Stomach (tissue), 9 donors: ENCODE data around the gene KRTAP10-9. TPM values are rescaled to one million over a fixed set of nuclear protein-coding genes. Genes with fewer than 3 reads are reported as not detected.
A peak's percentile ranks its signal among the peaks of the same experiment; 100 is the strongest.

Source experiments
- DNase-seq, 2 donors: peaks; one replicate each; pipeline versions ENCODE4 v3.0.0 to v3.0.0-alpha.2; 2013 to 2019
- H3K27ac ChIP-seq, 5 donors: fragments of 200-600 bp in 4 of 5; sonication (generic) in 4 of 5; one replicate each; pipeline ENCODE4 v1.5.1; 2013 to 2019; ENCODE audit warnings: mild to moderate bottlenecking in 1 of 5, moderate library complexity in 1 of 5
- H3K27me3 ChIP-seq, 3 donors: fragments of 200-600 bp; sonication (generic); one replicate each; pipeline ENCODE4 v1.5.1; 2017 to 2019; ENCODE audit warnings: mixed run types in 1 of 3
- H3K36me3 ChIP-seq, 4 donors: fragments of 200-600 bp; sonication (generic); 1 replicate in 3 of 4; 2 replicates in 1 of 4; pipeline ENCODE4 v1.5.1; 2016 to 2019
- H3K4me1 ChIP-seq, 4 donors: fragments of 200-600 bp; sonication (generic); one replicate each; pipeline ENCODE4 v1.5.1; 2016 to 2019
- H3K4me3 ChIP-seq, 4 donors: fragments of 200-600 bp; sonication (generic) in 3 of 4; one replicate each; pipeline ENCODE4 v1.5.1; 2016 to 2019; ENCODE audit warnings: mild to moderate bottlenecking in 1 of 4
- H3K9me3 ChIP-seq, 4 donors: fragments of 200-600 bp; sonication (generic); one replicate each; pipeline ENCODE4 v1.5.1; 2016 to 2019
- CTCF ChIP-seq, 7 experiments: fragments of 450-650 bp in 4 of 7; fragments of 200-600 bp in 3 of 7; sonication (generic) in 3 of 7; IDR thresholded peaks; one replicate each; pipeline ENCODE4 v1.5.1; 2016 to 2019; ENCODE audit warnings: antibody characterized with exemption in 7 of 7, control low read depth in 2 of 7, mild to moderate bottlenecking in 1 of 7
- EP300 ChIP-seq: sonication (generic); formaldehyde crosslinking; IDR thresholded peaks from one replicate; pipeline ENCODE4 v1.6.1; 2017; ENCODE audit warnings: antibody characterized with exemption
- POLR2A ChIP-seq, 4 donors: fragments of 450-650 bp; IDR thresholded peaks; one replicate each; pipeline ENCODE4 v1.6.1; 2016; ENCODE audit warnings: antibody characterized with exemption in 4 of 4, control low read depth in 2 of 4, mild to moderate bottlenecking in 1 of 4, moderate library complexity in 1 of 4
- POLR2AphosphoS5 ChIP-seq, 3 donors: sonication (generic); formaldehyde crosslinking; IDR thresholded peaks; one replicate each; pipeline ENCODE4 v1.6.1; 2016; ENCODE audit warnings: antibody characterized with exemption in 3 of 3
- WGBS, 5 donors: extraction: QIAGEN DNeasy Blood & Tissue Kit in 3 of 5; methylation state at CpG; one replicate each; pipeline versions ENCODE4 v1.1.5 to v1.1.7; 2013 to 2018; 5-methylcytosine and 5-hydroxymethylcytosine counted together
- intact Hi-C: fragments of 100-400 bp; cut with DNase I; formaldehyde crosslinking; loops from one replicate; pipeline ENCODE4 v1.15.1; 2023; ENCODE audit warnings: low total_unique reads
- polyA plus RNA-seq, 3 donors: library from polyadenylated mRNA; stranded (reverse); fragments of 200-250 nt; gene quantifications; one replicate each; pipeline ENCODE4 v1.2.3, GENCODE V29; 2013
- total RNA-seq, 5 donors: library from RNA; depleted of rRNA; stranded (reverse); fragments of >200 nt; gene quantifications; one replicate each; pipeline versions ENCODE4 v1.1.0 to v1.2.3, GENCODE V29; 2014 to 2016
- donor health status: healthy with polysubstance abuse.
- donor health status: Bipolar disorder and iron deficiency.
- donor health status: healthy.

Gene KRTAP10-9
- total and polyA plus RNA-seq, 8 donors = not detected

GRCh38 chr21:44581158-44581557 lies 45.7 kb upstream of the KRTAP10-9 start:
- 81 to 90% (median 84%) methylated on average over 3 of the region's 3 CpGs for WGBS, 5 donors
- H3K4me3 ChIP-seq = no peak overlapping the region

DNA sequence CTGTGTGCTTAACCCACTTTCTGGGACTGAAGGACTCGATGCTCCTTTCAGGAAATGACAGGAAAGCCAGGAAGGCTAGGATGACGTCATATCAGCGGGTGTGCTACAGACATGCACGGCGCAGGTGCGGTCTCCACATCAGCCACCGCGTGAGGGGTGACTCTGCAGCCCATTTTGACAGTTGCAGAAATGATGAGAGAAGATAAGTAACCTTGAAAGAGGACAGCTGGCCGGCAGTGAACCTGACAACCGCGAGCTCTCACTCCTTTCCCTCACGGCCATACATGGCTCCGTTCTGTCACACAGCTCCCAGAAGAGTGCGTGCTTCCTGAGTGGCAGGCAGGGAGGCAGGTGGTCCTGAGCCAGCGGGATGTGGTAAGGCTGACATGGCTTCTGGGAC lies 44.8 kb upstream of the KRTAP10-9 start:
- intact Hi-C loops = no loop called here
- no peak for DNase-seq
- Histone ChIP-seq H3K36me3 (no peaks in the 10 kb centered on the region), H3K27me3 (peaks cover 0 to 53% (median 6%) of the 10 kb centered on the region in 3 donors), H3K27ac (no peak overlapping the region), H3K9me3 (peaks cover 0 to 36% (median 24%) of the 10 kb centered on the region in 4 donors), H3K4me3 (no peak overlapping the region), H3K4me1 (no peaks in the 10 kb centered on the region)
- no peak for TF ChIP-seq CTCF (IDR thresholded peaks at IDR 0.05)
- TF ChIP-seq EP300 = no peak
- no peak for TF ChIP-seq POLR2AphosphoS5 (IDR thresholded peaks at IDR 0.05)
- no peak for TF ChIP-seq POLR2A (IDR thresholded peaks at IDR 0.05)
- 74 to 82% (median 79%) methylated on average over 15 of the region's 15 CpGs for WGBS, 5 donors

More at GRCh38 chr21:44581158-44581557, 45.7 kb upstream of the KRTAP10-9 start:
- H3K9me3 ChIP-seq = peaks cover 0 to 45% (median 32%) of the 10 kb centered on the region in 4 donors
- no peak for TF ChIP-seq POLR2A (IDR thresholded peaks at IDR 0.05)
- TF ChIP-seq POLR2AphosphoS5 (IDR thresholded peaks at IDR 0.05) = no peak
- no peak for TF ChIP-seq EP300
- TF ChIP-seq CTCF (IDR thresholded peaks at IDR 0.05) = no peak
- no peak overlapping the region for H3K27ac ChIP-seq
- intact Hi-C loops = no loop called here
- H3K36me3 ChIP-seq = no peaks in the 10 kb centered on the region
- H3K27me3 ChIP-seq = peaks cover 0 to 48% (median 4%) of the 10 kb centered on the region in 3 donors
- no peaks in the 10 kb centered on the region for H3K4me1 ChIP-seq
- DNase-seq = no peak

- peaks cover 0 to 53% (median 6%) of the 10 kb centered on the region in 3 donors for H3K27me3 ChIP-seq
- no peak overlapping the region for H3K27ac ChIP-seq
- DNase-seq = peak in 1 of 2 donors; percentile 45
- WGBS, 5 donors = 18 to 29% (median 20%) methylated on average over 11 of the region's 11 CpGs
- no peaks in the 10 kb centered on the region for H3K4me1 ChIP-seq
- no peak overlapping the region for H3K4me3 ChIP-seq
- TF ChIP-seq CTCF (IDR thresholded peaks at IDR 0.05) = no peak
- no peak for TF ChIP-seq EP300
- no peak for TF ChIP-seq POLR2AphosphoS5 (IDR thresholded peaks at IDR 0.05)
- TF ChIP-seq POLR2A (IDR thresholded peaks at IDR 0.05) = no peak
- peaks cover 0 to 30% (median 17%) of the 10 kb centered on the region in 4 donors for H3K9me3 ChIP-seq
- intact Hi-C loops = no loop called here
- no peaks in the 10 kb centered on the region for H3K36me3 ChIP-seq
These were observed 43.6 kb upstream of the KRTAP10-9 start for GRCh38 chr21:44583089-44583799.

DNA sequence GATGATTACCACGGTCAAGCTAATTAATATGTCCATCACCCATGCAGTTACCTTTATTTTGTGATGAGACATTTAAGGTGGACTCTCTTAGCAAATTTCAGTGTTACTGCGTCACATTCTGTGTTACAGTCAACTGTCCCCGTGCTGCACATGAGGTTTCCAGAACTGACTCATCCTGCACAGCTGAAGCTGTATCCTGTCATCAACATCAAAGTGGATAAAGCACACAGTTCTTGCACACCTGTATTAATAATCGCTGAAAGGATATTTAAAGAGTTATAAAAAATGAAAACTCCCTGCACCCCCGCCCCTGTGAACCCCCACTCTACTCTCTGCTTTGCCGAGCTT lies 43.1 kb upstream of the KRTAP10-9 start:
- no peak overlapping the region for H3K4me3 ChIP-seq
- no peaks in the 10 kb centered on the region for H3K36me3 ChIP-seq
- no peak for TF ChIP-seq POLR2A (IDR thresholded peaks at IDR 0.05)
- no peak for TF ChIP-seq EP300
- no peak for TF ChIP-seq CTCF (IDR thresholded peaks at IDR 0.05)
- TF ChIP-seq POLR2AphosphoS5 (IDR thresholded peaks at IDR 0.05) = no peak
- no peak for DNase-seq
- H3K4me1 ChIP-seq = no peaks in the 10 kb centered on the region
- peaks cover 0 to 30% (median 17%) of the 10 kb centered on the region in 4 donors for H3K9me3 ChIP-seq
- no peak overlapping the region for H3K27ac ChIP-seq
- intact Hi-C loops = no loop called here
- 69 to 75% (median 72%) methylated on average over 6 of the region's 6 CpGs for WGBS, 5 donors
- peaks cover 0 to 50% (median 6%) of the 10 kb centered on the region in 3 donors for H3K27me3 ChIP-seq
